Measurements from ENCODE around the gene FBXO44. TPM values are rescaled to one million over a fixed set of nuclear protein-coding genes. Genes with fewer than 3 reads are reported as not detected.

The FBXO44 gene
- total and polyA plus RNA-seq, 10 of the 15 experiments (the other 5 are each of a cell fraction or from before 2014, with no cell fraction given), result 0.77 to 22.4 (median 8.2) TPM

GRCh38 chr1:11670747-11671146 lies 16.1 kb downstream of the FBXO44 start (continued):
- TF ChIP-seq ZNF687 (IDR thresholded peaks at IDR 0.05), result 0 out of 2 replicates have a peak, but pooled peaks have one; percentile 51
- peak; percentile 47; the same call in 1 of the 2 replicates for TF ChIP-seq HDGF (IDR thresholded peaks at IDR 0.05)
- TF ChIP-seq MLLT1 (IDR thresholded peaks at IDR 0.05), result no peak
- no peak for TF ChIP-seq ATF2 (IDR thresholded peaks at IDR 0.05; ENCODE audit: low read length)
- TF ChIP-seq MEF2A (IDR thresholded peaks at IDR 0.05; ENCODE audit: insufficient read depth, low read depth, low read length), result 0 out of 2 replicates have a peak, but pooled peaks have one; percentile 38
- TF ChIP-seq CTCF (IDR thresholded peaks at IDR 0.05 in 2 of 3, conservative IDR thresholded peaks at IDR 0.05 in 1 of 3; ENCODE audit: control insufficient read depth in 2 of 3, extremely low read depth in 1 of 3, insufficient read depth in 1 of 3, low read depth in 3 of 3, low read length in 3 of 3), result no peak
- no peak for TF ChIP-seq BCL3 (IDR thresholded peaks at IDR 0.05; ENCODE audit: borderline replicate concordance, insufficient read depth, low read depth, low read length, poor library complexity, severe bottlenecking)
- TF ChIP-seq ETV6 (conservative IDR thresholded peaks at IDR 0.05 in 1 of 2, IDR thresholded peaks at IDR 0.05 in 1 of 2; ENCODE audit: borderline replicate concordance in 1 of 2, low read depth in 1 of 2), result no peak
- no peak for TF ChIP-seq STAT3 (IDR thresholded peaks at IDR 0.05; ENCODE audit: low read depth, low read length)
- no peak for TF ChIP-seq EGR1 (IDR thresholded peaks at IDR 0.05; ENCODE audit: borderline replicate concordance in 1 of 2, low read depth in 2 of 2, low read length in 2 of 2)
- TF ChIP-seq TCF12 (IDR thresholded peaks at IDR 0.05; ENCODE audit: low read depth, low read length), result peak; percentile 64; the same call in 1 of the 2 replicates
- TF ChIP-seq MEF2B (IDR thresholded peaks at IDR 0.05; ENCODE audit: partially characterized antibody, poor library complexity, severe bottlenecking), result no peak
- TF ChIP-seq MTA2 (IDR thresholded peaks at IDR 0.05; ENCODE audit: low read depth), result peak; percentile 66
- TF ChIP-seq FOXM1 (IDR thresholded peaks at IDR 0.05; ENCODE audit: low read depth, low read length), result peak; percentile 45; the same call in 1 of the 2 replicates
- TF ChIP-seq CREM (IDR thresholded peaks at IDR 0.05; ENCODE audit: low read depth), result peak; percentile 16; the same call in 1 of the 2 replicates
- peak; percentile 89 for TF ChIP-seq EED (IDR thresholded peaks at IDR 0.05; ENCODE audit: low read depth)
- TF ChIP-seq IKZF2 (IDR thresholded peaks at IDR 0.05), result peak; percentile 90 to 92
- TF ChIP-seq EP300 (IDR thresholded peaks at IDR 0.05; ENCODE audit: borderline replicate concordance in 1 of 2, control insufficient read depth in 1 of 2, low read depth in 2 of 2, low read length in 2 of 2), result peak; percentile 24 to 81; a peak in 3 of 4 replicates
- peak; percentile 85 for TF ChIP-seq RUNX3 (IDR thresholded peaks at IDR 0.05; ENCODE audit: low read length)

Measured in GM12878 (cell line).